ENCODE data around the gene NKIRAS2.

DNA sequence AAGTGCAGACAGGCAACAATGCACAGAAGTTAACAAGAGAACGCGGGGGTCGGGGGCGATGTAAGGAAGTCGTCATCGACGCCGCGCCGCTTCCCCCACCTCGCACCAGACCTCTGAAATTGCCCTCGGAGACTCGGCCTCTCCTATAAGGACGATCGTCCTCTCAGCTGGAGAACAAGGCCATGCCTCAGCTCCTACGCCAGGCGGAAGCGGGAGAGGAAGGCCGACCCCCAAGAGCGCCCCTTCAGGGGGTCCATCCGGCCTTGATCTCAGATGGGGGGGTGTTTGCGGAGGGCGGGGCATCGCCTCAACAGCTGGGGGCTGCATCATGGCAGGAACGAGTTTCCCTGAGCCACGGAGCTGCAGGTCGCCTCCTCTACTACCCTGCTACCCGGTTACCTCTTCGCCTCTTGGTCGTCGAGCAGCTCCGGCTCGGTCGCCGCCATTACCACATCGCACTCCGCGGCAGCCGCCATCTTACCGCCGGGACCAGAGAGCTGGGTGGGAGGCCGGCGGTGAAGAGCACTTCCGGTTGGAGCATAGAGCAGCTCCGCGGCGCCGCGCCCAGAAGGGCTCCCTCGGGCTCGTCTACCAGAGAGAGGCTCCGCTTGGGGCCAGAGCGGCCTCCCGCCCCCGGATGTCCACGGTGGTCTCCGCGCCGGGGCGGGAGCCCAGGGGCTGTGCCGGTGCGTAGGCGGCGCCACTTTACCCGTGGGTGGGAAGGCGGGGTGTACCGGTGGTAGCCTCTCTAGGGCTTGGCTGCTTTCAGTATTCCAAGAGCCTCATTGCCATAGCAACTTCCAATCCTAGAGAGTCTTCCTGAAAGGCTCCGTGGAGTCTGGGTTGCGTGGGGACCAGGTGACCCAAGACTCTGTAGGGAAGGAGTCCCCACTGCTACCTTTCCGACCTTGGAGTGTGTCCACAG is 2.7 kb upstream of the NKIRAS2 start, which contains the start of gene DNAJC7:
- TF ChIP-seq, protein P1, sequence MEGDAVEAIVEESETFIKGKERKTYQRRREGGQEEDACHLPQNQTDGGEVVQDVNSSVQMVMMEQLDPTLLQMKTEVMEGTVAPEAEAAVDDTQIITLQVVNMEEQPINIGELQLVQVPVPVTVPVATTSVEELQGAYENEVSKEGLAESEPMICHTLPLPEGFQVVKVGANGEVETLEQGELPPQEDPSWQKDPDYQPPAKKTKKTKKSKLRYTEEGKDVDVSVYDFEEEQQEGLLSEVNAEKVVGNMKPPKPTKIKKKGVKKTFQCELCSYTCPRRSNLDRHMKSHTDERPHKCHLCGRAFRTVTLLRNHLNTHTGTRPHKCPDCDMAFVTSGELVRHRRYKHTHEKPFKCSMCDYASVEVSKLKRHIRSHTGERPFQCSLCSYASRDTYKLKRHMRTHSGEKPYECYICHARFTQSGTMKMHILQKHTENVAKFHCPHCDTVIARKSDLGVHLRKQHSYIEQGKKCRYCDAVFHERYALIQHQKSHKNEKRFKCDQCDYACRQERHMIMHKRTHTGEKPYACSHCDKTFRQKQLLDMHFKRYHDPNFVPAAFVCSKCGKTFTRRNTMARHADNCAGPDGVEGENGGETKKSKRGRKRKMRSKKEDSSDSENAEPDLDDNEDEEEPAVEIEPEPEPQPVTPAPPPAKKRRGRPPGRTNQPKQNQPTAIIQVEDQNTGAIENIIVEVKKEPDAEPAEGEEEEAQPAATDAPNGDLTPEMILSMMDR (conservative IDR thresholded peaks at IDR 0.05 in 1 of 2, IDR thresholded peaks at IDR 0.05 in 1 of 2; ENCODE audit: extremely low read depth in 1 of 2, insufficient read depth in 1 of 2, low read depth in 1 of 2, low read length in 2 of 2), result no peak
- TF ChIP-seq EZH2 (IDR thresholded peaks at IDR 0.05; ENCODE audit: borderline replicate concordance, low read length), result no peak
